ENCODE measurements around the gene SSTR4. TPM values are rescaled to one million over a fixed set of nuclear protein-coding genes. Genes with fewer than 3 reads are reported as not detected.

The SSTR4 gene
- total RNA-seq, 6 donors from 2014 or later, result 0.30 TPM; not detected in 5

- Histone ChIP-seq H3K36me3 (no peaks in the 10 kb centered on the region), H3K4me1 (peaks cover 0 to 11% (median 0%) of the 10 kb centered on the region in 4 donors), H3K4me3 (no peak overlapping the region), H3K9me3 (no peaks in the 10 kb centered on the region), H3K27me3 (no peaks in the 10 kb centered on the region), H3K27ac (no peak overlapping the region)
- 63 to 69% methylated on average over 1 of the region's 1 CpG for WGBS, 2 donors
- ATAC-seq (ENCODE audit: low FRiP score in 2 of 2) (no peak), DNase-seq (no peak)
- TF ChIP-seq POLR2AphosphoS5 (IDR thresholded peaks at IDR 0.05) (no peak), EP300 (IDR thresholded peaks at IDR 0.05) (no peak), POLR2A (IDR thresholded peaks at IDR 0.05) (no peak), CTCF (IDR thresholded peaks at IDR 0.05) (no peak)
Observed at GRCh38 chr20:23003077-23003635, 32.0 kb upstream of the SSTR4 start.

DNA sequence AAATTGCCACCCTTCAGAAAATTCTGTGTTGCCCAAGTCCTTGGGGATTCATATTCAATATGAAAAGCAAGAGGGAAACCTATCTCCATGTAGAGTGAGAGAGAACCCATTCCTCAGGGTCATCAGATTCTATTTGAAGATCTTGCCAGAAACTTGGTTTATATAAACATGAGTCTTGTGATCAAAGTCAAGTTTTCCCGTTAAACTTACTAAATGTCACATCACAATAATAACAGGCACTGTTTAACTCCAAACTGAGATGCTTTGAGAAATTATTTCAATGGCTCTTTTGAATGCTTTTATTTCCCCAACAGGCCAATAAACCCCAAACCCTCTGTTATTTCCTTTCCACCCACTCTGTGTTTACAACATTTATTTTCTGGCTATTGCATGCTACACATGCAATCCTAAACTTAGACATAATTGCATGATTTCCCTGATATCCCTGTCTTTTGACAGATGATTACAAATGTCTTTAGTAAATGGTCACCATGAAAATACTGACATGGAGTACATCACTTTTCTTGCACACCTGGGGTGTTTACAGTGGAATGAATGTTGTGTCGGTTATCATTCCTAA, 31.1 kb upstream of the SSTR4 start:
- Histone ChIP-seq H3K4me1 (peaks cover 0 to 11% (median 0%) of the 10 kb centered on the region in 4 donors), H3K36me3 (no peaks in the 10 kb centered on the region), H3K4me3 (no peak overlapping the region), H3K9me3 (no peaks in the 10 kb centered on the region), H3K27ac (no peak overlapping the region), H3K27me3 (no peaks in the 10 kb centered on the region)
- WGBS, 2 donors, result 78% methylated on average over 2 of the region's 2 CpGs
- TF ChIP-seq POLR2AphosphoS5 (IDR thresholded peaks at IDR 0.05) (no peak), POLR2A (IDR thresholded peaks at IDR 0.05) (no peak), CTCF (IDR thresholded peaks at IDR 0.05) (no peak), EP300 (IDR thresholded peaks at IDR 0.05) (no peak)
- no peak for ATAC-seq (ENCODE audit: low FRiP score in 2 of 2)
- DNase-seq, result no peak

DNA sequence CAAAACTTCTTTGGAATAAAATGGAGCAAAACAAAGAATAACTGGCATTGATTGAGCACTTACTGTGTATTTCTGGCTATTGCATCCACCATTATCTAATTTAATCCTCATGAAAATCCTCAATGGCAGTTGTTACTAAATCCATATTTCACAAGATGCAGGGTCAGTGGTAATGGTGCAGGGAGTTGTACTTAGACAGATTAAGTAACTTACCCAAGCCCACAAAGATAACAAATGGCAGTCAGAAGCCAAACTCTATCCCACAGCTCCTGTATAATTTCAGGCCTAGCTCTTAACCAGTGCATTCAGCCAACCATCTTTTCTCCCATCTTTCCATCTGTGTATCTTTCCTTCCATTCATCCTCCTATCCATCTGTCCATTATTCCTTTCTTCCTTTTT, 29.3 kb upstream of the SSTR4 start:
- H3K27ac ChIP-seq, result no peak overlapping the region
- H3K4me3 ChIP-seq, result no peak overlapping the region
- TF ChIP-seq EP300 (IDR thresholded peaks at IDR 0.05), result no peak
- TF ChIP-seq CTCF (IDR thresholded peaks at IDR 0.05), result no peak
- no peak for TF ChIP-seq POLR2AphosphoS5 (IDR thresholded peaks at IDR 0.05)
- no peak for TF ChIP-seq POLR2A (IDR thresholded peaks at IDR 0.05)
- H3K9me3 ChIP-seq, result no peaks in the 10 kb centered on the region
- DNase-seq, result no peak
- H3K4me1 ChIP-seq, result peaks cover 0 to under 1% (median 0%) of the 10 kb centered on the region in 4 donors
- no peak for ATAC-seq (ENCODE audit: low FRiP score in 2 of 2)
- H3K27me3 ChIP-seq, result no peaks in the 10 kb centered on the region
- H3K36me3 ChIP-seq, result no peaks in the 10 kb centered on the region

- DNase-seq (no peak), ATAC-seq (ENCODE audit: low FRiP score in 2 of 2) (no peak)
- no peak for TF ChIP-seq POLR2AphosphoS5 (IDR thresholded peaks at IDR 0.05)
- 71 to 87% methylated on average over 3 of the region's 3 CpGs for WGBS, 2 donors
- Histone ChIP-seq H3K9me3 (no peaks in the 10 kb centered on the region), H3K4me3 (no peak overlapping the region), H3K4me1 (no peaks in the 10 kb centered on the region), H3K36me3 (no peaks in the 10 kb centered on the region), H3K27me3 (no peaks in the 10 kb centered on the region), H3K27ac (no peak overlapping the region)
Observed at GRCh38 chr20:23007462-23007861, 27.6 kb upstream of the SSTR4 start.

DNA sequence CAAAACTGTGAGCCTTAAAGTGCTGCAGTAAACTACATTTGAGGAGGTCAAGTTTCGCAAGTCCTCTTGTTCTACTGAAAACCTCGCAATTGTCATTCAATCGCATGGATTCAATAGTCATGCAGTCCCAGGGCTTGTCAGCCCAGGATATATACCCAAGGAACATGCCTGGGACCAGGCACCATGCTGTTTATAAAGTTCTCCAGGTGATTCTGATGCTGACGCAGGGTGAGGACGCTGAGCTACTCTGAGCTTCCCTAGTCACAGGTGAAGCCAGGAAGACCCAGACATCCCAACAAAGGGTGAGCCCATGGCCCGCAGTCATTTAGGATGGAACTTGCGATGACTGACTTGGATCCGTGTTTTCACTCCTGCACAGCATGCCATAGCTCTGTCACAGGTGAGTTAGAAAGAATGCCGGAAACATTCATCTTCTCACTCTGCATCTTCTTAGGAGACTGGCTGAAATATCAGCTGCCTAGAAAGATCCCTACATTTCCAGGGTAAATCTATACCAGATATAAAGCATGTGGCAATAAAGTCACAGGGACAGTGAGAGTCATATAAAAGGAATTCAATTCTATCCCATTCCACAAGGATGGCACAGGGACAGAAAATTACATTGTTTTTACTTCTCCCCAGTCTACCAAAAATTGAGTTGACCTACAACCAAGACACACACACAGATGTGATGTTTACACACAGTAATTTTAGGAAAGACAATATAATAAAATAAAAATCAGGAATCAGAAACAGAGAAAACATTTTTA, 27.0 kb upstream of the SSTR4 start:
- Histone ChIP-seq H3K27ac (no peak overlapping the region), H3K4me3 (no peak overlapping the region), H3K9me3 (no peaks in the 10 kb centered on the region), H3K4me1 (no peaks in the 10 kb centered on the region), H3K36me3 (no peaks in the 10 kb centered on the region), H3K27me3 (no peaks in the 10 kb centered on the region)
- no peak for TF ChIP-seq CTCF (IDR thresholded peaks at IDR 0.05)
- no peak for TF ChIP-seq EP300 (IDR thresholded peaks at IDR 0.05)
- no peak for TF ChIP-seq POLR2A (IDR thresholded peaks at IDR 0.05)
- TF ChIP-seq POLR2AphosphoS5 (IDR thresholded peaks at IDR 0.05), result no peak
- no peak for ATAC-seq (ENCODE audit: low FRiP score in 2 of 2)
- DNase-seq, result no peak
- WGBS, 2 donors, result 88 to 93% methylated on average over 7 to 9 of the region's 9 CpGs

Data from upper lobe of left lung (tissue), 6 donors.